NCI-H2107 (cell line): ENCODE results near the gene SLC9A1.
"Not testable (repeated sequence)": the region's sequence is repeated elsewhere in the genome, so short reads cannot be mapped to it uniquely, and the experiment has no call there.

Source experiments
- DNase-seq: peaks from one replicate; lab custom pipeline; 2025; lab: John Stamatoyannopoulos, UW

The SLC9A1 gene

DNA sequence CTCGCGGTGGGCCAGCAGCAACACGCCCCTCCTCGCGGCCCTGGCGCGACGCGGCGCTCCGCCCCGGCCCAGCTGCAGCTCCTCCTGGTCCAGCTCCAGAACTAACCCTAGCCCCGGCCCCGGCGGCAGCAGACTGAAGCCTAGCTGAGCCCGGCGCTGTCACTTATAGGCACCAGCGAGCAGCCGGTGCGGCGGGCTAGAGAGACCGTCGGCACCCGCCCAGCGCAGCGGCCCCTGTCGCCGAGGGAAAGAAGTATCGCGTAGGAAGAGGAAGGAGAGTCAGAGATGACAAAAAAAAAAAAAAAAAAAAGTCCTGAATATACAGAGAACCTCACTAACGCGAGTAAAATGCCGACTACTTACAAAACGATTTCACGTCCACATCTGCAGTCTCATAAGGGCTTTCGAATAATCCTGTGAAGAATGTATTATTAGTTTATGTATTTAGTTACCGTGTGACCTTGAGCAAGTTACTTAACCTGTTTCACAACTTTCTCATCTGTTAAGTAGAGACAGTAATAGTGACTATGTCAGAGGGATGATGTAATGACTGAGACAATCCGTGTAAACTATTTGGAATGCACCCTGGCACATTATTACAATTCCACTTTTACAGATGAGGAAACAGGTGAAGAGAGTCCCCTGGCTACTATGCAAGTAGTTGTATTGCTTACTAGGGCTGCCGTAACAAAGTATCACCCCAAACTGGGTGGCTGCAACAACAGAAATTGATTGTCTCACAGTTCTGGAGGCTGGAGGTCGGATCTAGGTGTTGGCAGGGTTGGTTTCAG lies at the start of gene SLC9A1:
Gene SLC9A1 (minus strand): TSS at position 135 of the 791 bp plus-strand sequence. CDS start 791 bp downstream, outside the sequence.
- peak; percentile 95 for DNase-seq

- DNase-seq: no peak
Observed at GRCh38 chr1:27203946-27204345, 49.0 kb upstream of the SLC9A1 start.

DNA sequence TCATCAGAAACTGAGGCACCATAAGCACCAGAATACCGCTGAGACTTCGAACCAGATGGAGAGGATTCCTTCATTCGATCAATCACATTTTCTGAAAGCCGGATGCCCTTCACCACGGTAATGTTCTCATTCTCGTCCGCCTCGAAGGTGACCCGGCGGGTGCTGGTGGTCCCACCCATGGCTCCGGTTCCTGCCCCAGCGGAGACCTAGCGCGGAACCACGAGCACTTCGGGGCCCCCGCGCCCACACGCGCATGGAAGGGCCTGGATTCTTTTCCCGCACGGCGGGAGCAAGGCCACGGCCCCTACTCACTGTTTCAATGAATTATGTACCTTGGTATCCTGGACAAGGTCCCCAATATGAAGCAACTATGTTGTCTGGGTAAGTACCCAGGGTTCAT lies 46.4 kb upstream of the SLC9A1 start:
- no peak for DNase-seq

DNA sequence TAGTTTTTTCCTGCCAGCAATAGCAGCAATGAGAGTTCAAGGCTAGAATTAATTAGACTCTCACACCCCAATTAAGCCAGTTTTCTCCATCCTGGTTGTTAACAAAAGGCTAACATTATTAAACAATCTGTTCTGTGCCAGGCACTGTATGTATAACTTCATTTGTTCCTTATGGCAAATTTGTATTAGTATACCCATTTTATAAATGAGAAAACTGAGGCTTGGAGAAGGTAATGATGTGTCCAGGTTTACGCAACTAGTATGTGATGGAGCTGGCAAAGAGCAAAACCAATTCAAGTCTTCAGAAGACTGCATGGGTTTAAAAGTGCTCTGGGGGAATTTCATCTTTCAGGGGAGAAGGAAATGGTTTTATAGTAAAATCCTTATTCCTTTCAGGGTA lies 38.3 kb upstream of the SLC9A1 start:
- DNase-seq: no peak

GRCh38 chr1:27192039-27192529 lies 37.2 kb upstream of the SLC9A1 start:
- no peak for DNase-seq

GRCh38 chr1:27184665-27185064 lies 29.7 kb upstream of the SLC9A1 start:
- not testable (repeated sequence) for DNase-seq

DNA sequence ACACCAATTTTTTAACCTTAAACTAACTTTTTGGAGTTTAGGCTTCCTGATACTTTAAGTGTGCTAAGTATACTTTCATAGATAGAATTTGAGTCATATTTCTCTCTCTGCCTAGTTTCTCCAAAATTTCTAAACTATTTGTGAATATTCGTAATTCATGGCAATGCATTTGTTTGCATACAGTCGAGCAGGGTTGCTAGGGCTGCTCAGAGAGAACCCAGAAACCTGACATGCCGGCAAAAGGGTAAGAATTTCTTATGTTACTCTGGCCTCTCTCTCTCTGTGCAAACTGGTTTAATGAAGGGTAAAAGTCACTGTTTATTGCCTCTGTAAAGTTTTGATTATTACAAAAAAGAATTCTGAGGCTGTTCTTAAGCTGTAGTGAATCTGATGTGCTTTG lies 25.1 kb upstream of the SLC9A1 start:
- no peak for DNase-seq

- no peak for DNase-seq
Observed at GRCh38 chr1:27179379-27179778, 24.5 kb upstream of the SLC9A1 start.

- DNase-seq: no peak
Observed at GRCh38 chr1:27176954-27177353, 22.0 kb upstream of the SLC9A1 start.

GRCh38 chr1:27176323-27176722 lies 21.4 kb upstream of the SLC9A1 start:
- DNase-seq: no peak

- not testable (repeated sequence) for DNase-seq
Observed at GRCh38 chr1:27172992-27173391, 18.1 kb upstream of the SLC9A1 start.

- DNase-seq: no peak
Observed at GRCh38 chr1:27166929-27167328, 12.0 kb upstream of the SLC9A1 start.

DNA sequence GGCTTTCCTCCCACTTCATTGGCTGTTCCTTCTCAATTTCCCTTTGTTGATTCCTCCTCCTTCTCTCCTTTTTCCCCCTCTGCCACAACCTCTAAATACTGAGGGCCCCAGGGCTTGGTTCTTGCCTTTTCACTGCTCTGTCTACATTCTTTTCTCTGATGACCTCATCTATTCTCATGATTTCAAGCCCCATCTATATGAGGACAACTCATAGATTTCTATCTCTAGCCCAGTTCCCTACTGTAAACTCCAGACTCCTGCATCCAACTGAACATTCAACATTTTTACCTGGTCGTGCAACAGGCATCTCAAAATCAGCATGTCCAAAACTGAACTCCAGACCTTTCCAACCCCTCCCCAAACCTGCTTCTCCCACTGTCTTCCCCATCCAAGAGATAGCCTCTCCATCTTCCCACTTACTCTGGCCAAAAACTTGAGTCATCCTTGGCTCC lies 11.5 kb upstream of the SLC9A1 start:
- DNase-seq: no peak

DNA sequence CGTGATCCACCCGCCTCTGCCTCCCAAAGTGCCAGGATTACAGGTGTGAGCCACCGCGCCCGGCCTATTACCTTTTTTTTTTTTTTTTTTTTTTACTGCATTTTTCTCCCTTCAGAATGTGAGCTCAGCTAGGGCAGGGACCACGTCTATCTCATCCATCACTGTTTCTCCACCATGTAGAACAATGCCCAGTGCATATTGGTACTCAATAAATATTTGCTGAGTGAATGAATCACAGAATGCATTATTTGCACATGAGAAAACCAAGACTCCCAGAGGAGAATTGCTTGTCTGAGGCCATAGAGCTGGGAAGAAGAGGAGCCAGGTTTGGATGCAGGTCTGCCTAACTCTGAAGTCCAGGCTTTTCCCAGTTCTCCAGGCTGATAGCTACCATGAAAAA lies 8.2 kb upstream of the SLC9A1 start:
- DNase-seq: no peak

GRCh38 chr1:27162090-27162489 lies 7.2 kb upstream of the SLC9A1 start:
- DNase-seq: no peak

DNA sequence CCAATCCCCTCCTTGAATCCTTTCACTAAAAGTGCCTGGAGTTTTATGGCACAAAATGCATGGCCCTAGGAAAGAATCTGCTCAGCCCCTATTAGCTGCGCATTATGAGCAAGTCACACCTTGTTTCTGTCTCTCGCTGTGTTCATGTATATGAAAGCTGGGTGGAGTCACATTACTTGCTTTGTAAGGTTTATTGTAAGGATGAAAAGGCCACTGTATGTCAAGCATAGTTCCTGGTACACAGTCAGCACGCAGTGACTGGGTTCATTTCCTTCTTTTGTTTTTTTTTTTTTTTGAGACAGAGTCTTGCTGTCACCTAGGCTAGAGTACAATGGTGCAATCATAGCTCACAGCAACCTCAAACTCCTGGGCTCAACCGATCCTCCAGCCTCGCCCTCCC lies 6.7 kb upstream of the SLC9A1 start:
- peak; percentile 48 for DNase-seq

DNA sequence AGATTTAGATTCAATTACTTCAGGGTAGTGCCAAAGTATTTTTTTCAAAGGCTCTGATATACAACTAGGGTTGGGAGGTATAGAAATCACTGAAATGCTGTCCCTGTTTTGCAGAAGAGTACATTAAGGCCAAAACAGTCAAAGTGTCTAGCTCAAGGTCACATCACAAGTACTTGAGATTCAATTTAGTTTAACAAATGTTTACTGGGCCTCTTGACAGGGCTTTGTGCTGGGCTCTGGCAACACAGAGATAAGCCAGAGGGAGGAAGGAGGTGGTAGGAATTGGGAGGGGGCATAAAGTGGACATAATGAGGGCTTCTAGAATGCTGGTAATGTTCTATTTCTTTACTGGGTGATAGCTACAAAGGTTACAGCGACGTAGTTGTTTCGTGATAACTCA lies 2.3 kb upstream of the SLC9A1 start:
- DNase-seq: no peak

GRCh38 chr1:27154469-27154990 lies 395 bp downstream of the SLC9A1 start:
- DNase-seq: no peak

- no peak for DNase-seq
Observed at GRCh38 chr1:27153927-27154358, 982 bp downstream of the SLC9A1 start.

- DNase-seq: no peak
Observed at GRCh38 chr1:27153549-27153886, 1.4 kb downstream of the SLC9A1 start.

DNA sequence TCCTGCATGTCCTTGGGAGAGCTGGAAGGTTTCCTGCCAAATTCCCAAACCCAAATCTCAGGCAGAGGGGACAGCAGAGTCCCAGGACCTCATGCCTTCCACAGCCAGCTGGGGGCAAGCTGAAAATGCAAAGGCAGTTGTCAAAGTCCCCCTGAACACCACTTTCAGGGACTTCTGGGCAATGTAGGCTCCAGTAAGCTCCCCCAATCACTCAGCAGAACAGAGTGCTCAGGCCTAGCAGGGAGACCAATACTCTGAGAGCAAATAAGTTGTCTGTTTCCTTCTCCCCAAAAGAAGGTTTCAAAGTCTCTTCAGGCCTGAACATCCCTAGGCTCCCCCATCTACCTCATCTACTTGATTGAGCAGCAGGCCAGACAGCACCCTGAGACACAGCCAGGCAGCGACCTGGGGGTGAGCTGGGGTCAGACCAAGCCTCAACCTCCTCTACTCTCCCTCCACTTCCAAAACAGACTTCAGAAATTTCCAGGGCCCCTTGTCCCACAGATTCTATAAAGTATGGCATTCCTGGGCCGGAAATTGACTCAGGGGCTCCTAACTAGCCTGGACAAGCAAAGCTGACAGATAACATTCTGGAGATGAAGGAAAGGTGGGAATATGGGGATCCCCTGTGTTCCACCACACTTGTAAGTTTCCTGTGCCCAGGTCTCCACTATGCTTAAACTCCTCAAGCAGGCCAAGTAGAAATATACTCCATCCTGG lies 1.9 kb downstream of the SLC9A1 start:
- DNase-seq: no peak

DNA sequence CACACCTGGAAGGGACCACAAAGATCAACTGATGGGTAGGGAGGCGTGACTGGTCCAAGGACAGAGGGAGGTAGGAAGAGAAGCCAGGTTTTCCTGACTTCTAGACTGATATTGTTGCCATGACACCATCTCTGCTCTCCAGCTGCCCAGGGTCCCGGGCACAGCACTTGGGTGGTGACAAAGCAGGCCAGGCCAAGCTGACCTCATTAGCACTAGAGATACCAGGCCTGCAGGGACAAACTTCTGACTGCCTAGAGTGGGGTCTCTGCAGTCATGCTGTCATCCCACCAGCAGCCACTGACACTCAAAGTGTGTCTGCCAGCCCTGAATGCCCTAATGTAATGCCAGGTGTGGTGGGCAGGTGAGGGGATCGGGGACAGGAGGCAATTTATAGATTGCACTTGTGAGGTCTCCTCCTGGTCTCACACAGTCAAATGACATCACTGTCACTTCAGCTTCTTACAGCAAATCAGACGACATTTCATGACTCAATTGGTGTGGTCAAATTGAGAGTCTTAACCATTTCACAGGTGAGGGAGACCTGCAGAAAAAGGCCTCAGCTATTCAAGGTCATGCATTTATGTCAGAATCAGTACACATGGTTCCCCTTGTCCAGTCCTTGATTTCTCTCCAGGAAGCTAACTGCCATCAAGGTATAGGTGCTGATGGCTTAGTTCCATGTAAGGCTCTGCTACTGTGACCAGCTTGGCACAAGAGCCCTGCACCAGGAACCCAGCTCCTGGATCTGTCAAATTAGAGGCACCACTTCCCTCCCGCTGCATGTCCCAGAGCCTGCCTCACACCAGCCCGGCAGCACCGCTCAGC lies 2.7 kb downstream of the SLC9A1 start:
- no peak for DNase-seq
